HepG2 (cell line): ENCODE measurements around the gene EVI5. TPM values are rescaled to one million over a fixed set of nuclear protein-coding genes. Genes with fewer than 3 reads are reported as not detected.

Experiments used
- ATRX ChIP-seq: sonication (generic); formaldehyde crosslinking; IDR thresholded peaks from 2 replicates; pipeline ENCODE4 v1.4.0; 2020; ENCODE audit warnings: missing genetic modification reagents, borderline replicate concordance
- DNMT3B ChIP-seq: conservative IDR thresholded peaks from 2 replicates; pipeline ENCODE4 v1.6.1; 2016; ENCODE audit warnings: missing biosample characterization, control low read depth
- HMGXB4 ChIP-seq, 2 experiments: sonication (generic) in 1 of 2; formaldehyde crosslinking in 1 of 2; IDR thresholded peaks; 2 replicates each; pipeline versions ENCODE4 v1.4.0 to v1.6.1; 2018 to 2020; ENCODE audit warnings: missing genetic modification reagents in 2 of 2, borderline replicate concordance in 1 of 2, low read depth in 1 of 2, mild to moderate bottlenecking in 1 of 2, missing biosample characterization in 1 of 2
- MYNN ChIP-seq: sonication (generic); formaldehyde crosslinking; IDR thresholded peaks from 2 replicates; pipeline ENCODE4 v1.4.0; 2020; ENCODE audit warnings: mild to moderate bottlenecking, low read depth, missing genetic modification reagents
- NFE2L2 ChIP-seq: fragments of 150-350 bp; IDR thresholded peaks from 2 replicates; pipeline ENCODE4 v1.6.1; 2014; ENCODE audit warnings: low read length
- POGK ChIP-seq: sonication (generic); formaldehyde crosslinking; conservative IDR thresholded peaks from 2 replicates; pipeline ENCODE4 v1.8.0; 2022; ENCODE audit warnings: mild to moderate bottlenecking, moderate library complexity, missing genetic modification reagents
- PTBP1 ChIP-seq: fragments of 200-400 bp; formaldehyde crosslinking; IDR thresholded peaks from 2 replicates; pipeline ENCODE4 v1.6.1; 2018; ENCODE audit warnings: low read length, low read depth; ENCODE audit not compliant: poor library complexity, severe bottlenecking
- ZBTB26 ChIP-seq: IDR thresholded peaks from 2 replicates; pipeline ENCODE4 v1.6.1; 2016; ENCODE audit warnings: missing compliant biosample characterization, missing genetic modification reagents, borderline replicate concordance
- ZHX1 ChIP-seq: sonication (generic); formaldehyde crosslinking; IDR thresholded peaks from 2 replicates; pipeline ENCODE4 v1.8.1; 2022; ENCODE audit warnings: low read depth, mild to moderate bottlenecking, missing genetic modification reagents
- ZNF280B ChIP-seq: sonication (generic); formaldehyde crosslinking; IDR thresholded peaks from 2 replicates; pipeline ENCODE4 v1.5.0; 2020; ENCODE audit warnings: missing genetic modification reagents, mild to moderate bottlenecking, borderline replicate concordance
- ZNF362 ChIP-seq: sonication (generic); formaldehyde crosslinking; IDR thresholded peaks from 2 replicates; pipeline ENCODE4 v1.4.0; 2020; ENCODE audit warnings: missing genetic modification reagents, mild to moderate bottlenecking, borderline replicate concordance
- ZNF496 ChIP-seq: sonication (generic); formaldehyde crosslinking; IDR thresholded peaks from 2 replicates; pipeline ENCODE4 v1.8.1; 2023; ENCODE audit warnings: mild to moderate bottlenecking, moderate library complexity, missing genetic modification reagents; ENCODE audit not compliant: insufficient replicate concordance
- ZNF768 ChIP-seq: sonication (generic); formaldehyde crosslinking; IDR thresholded peaks from 2 replicates; pipeline ENCODE4 v1.4.0; 2020; ENCODE audit warnings: missing genetic modification reagents
- ZNF773 ChIP-seq: sonication (generic); formaldehyde crosslinking; IDR thresholded peaks from 2 replicates; pipeline ENCODE4 v1.4.0; 2020; ENCODE audit warnings: missing genetic modification reagents, borderline replicate concordance
- ZNF777 ChIP-seq: sonication (generic); formaldehyde crosslinking; IDR thresholded peaks from 2 replicates; pipeline ENCODE4 v1.4.0; 2020; ENCODE audit warnings: missing genetic modification reagents
- ZNF83 ChIP-seq: sonication (generic); formaldehyde crosslinking; IDR thresholded peaks from 2 replicates; pipeline ENCODE4 v1.4.0; 2020; ENCODE audit warnings: missing genetic modification reagents, mild to moderate bottlenecking, borderline replicate concordance
- polyA plus RNA-seq, 8 experiments: library from polyadenylated mRNA; depleted of rRNA in 3 of 8; stranded (reverse) in 7 of 8; unstranded in 1 of 8; fragments of >200 nt; fragmentation: Illumina TruSeq in 4 of 8; extraction: Trizol in 4 of 8; gene quantifications; 2 replicates each; pipeline versions ENCODE4 v1.2.1 to v1.2.3, GENCODE V29; 2011 to 2016; ENCODE audit warnings: low read depth in 4 of 8, missing spikeins in 1 of 8, mixed read lengths in 1 of 8; ENCODE audit not compliant: insufficient read depth in 1 of 8
- total RNA-seq, 5 experiments: library from RNA; depleted of rRNA; stranded (reverse); fragments of >200 nt; fragmentation: Illumina TruSeq; extraction: Trizol; gene quantifications; 2 replicates each; pipeline ENCODE4 v1.2.3, GENCODE V29; 2016; ENCODE audit warnings: low read depth in 1 of 5

Gene EVI5
- total and polyA plus RNA-seq, 2 of the 13 experiments (the other 11 are each of a cell fraction or from before 2014, with no cell fraction given) = 4.0 to 12.6 TPM

- TF ChIP-seq NFE2L2 (no peak), ZBTB26 (CRISPR knock-in tag) (peak; percentile 94), HMGXB4 (CRISPR knock-in tag; IDR thresholded peaks at IDR 0.05; ENCODE audit: borderline replicate concordance in 1 of 2, low read depth in 1 of 2) (peak; percentile 71 to 90; a peak in 3 of 4 replicates), PTBP1 (no peak), ZHX1 (CRISPR knock-in tag) (peak; percentile 96), ZNF773 (CRISPR knock-in tag) (peak; percentile 99), ZNF768 (peak; percentile 59; the same call in 1 of the 2 replicates), ZNF777 (CRISPR knock-in tag) (peak; percentile 95), POGK (CRISPR knock-in tag) (peak; percentile 98), DNMT3B (CRISPR knock-in tag) (peak; percentile 97), MYNN (CRISPR knock-in tag) (peak; percentile 86), ZNF362 (peak; percentile 54; the same call in 1 of the 2 replicates), ZNF83 (CRISPR knock-in tag) (peak; percentile 97; the same call in 1 of the 2 replicates), ATRX (CRISPR knock-in tag) (no peak), ZNF496 (no peak), ZNF280B (CRISPR knock-in tag) (peak; percentile 98)
Observed at GRCh38 chr1:92784639-92785500, at the start of gene EVI5 (continued).
